HepG2 (cell line): ENCODE measurements around the gene PHOSPHO2. TPM values are rescaled to one million over a fixed set of nuclear protein-coding genes. Genes with fewer than 3 reads are reported as not detected.
A peak's percentile ranks its signal among the peaks of the same experiment; 100 is the strongest.

Source experiments
- DNMT1 ChIP-seq: sonication (generic); formaldehyde crosslinking; IDR thresholded peaks from 2 replicates; pipeline ENCODE4 v1.5.1; 2020; ENCODE audit warnings: mild to moderate bottlenecking, missing genetic modification reagents
- EP300 ChIP-seq, 3 experiments: sonication (generic) in 1 of 3; formaldehyde crosslinking in 1 of 3; IDR thresholded peaks; 2 replicates each; pipeline versions ENCODE4 v1.5.1 to v1.6.1; 2011 to 2020; ENCODE audit warnings: low read depth in 2 of 3, low read length in 2 of 3, borderline replicate concordance in 1 of 3, improper control_type of control experiment in 1 of 3, mild to moderate bottlenecking in 1 of 3, missing genetic modification reagents in 1 of 3, moderate library complexity in 1 of 3
- FOXM1 ChIP-seq: sonication (generic); formaldehyde crosslinking; IDR thresholded peaks from 2 replicates; pipeline ENCODE4 v1.5.0; 2020; ENCODE audit warnings: missing genetic modification reagents
- GATA4 ChIP-seq: sonication (generic); IDR thresholded peaks from 2 replicates; pipeline ENCODE4 v1.6.1; 2016; ENCODE audit warnings: antibody characterized with exemption, low read depth, borderline replicate concordance
- GATAD2A ChIP-seq: IDR thresholded peaks from 2 replicates; pipeline ENCODE4 v1.6.1; 2016
- HOXA5 ChIP-seq: sonication (generic); formaldehyde crosslinking; IDR thresholded peaks from 2 replicates; pipeline ENCODE4 v1.4.0; 2020; ENCODE audit warnings: missing genetic modification reagents
- KLF12 ChIP-seq: sonication (generic); formaldehyde crosslinking; IDR thresholded peaks from 2 replicates; pipeline ENCODE4 v1.4.0; 2020; ENCODE audit warnings: missing genetic modification reagents, borderline replicate concordance
- MIER3 ChIP-seq: IDR thresholded peaks from 2 replicates; pipeline ENCODE4 v1.6.1; 2016; ENCODE audit warnings: missing compliant biosample characterization, borderline replicate concordance
- MYC ChIP-seq: sonication (generic); formaldehyde crosslinking; IDR thresholded peaks from 2 replicates; pipeline ENCODE4 v1.9.0; 2021; ENCODE audit warnings: missing genetic modification reagents, borderline replicate concordance
- NFYB ChIP-seq: sonication (generic); formaldehyde crosslinking; IDR thresholded peaks from 2 replicates; pipeline ENCODE4 v1.4.0; 2020; ENCODE audit warnings: missing genetic modification reagents
- RAD21 ChIP-seq: fragments of 450-650 bp; formaldehyde crosslinking; IDR thresholded peaks from 2 replicates; pipeline ENCODE4 v1.5.0; 2020; ENCODE audit warnings: mild to moderate bottlenecking
- RXRA ChIP-seq: sonication (generic); formaldehyde crosslinking; IDR thresholded peaks from 2 replicates; pipeline ENCODE4 v1.5.1; 2020; ENCODE audit warnings: missing genetic modification reagents
- SNAPC2 ChIP-seq: sonication (generic); formaldehyde crosslinking; IDR thresholded peaks from 2 replicates; pipeline ENCODE4 v1.8.1; 2022; ENCODE audit warnings: mild to moderate bottlenecking, missing genetic modification reagents
- TP53 ChIP-seq: sonication (generic); formaldehyde crosslinking; conservative IDR thresholded peaks from 2 replicates; pipeline ENCODE4 v1.4.0; 2020; ENCODE audit warnings: missing genetic modification reagents
- WIZ ChIP-seq: sonication (generic); formaldehyde crosslinking; IDR thresholded peaks from 2 replicates; pipeline ENCODE4 v1.5.1; 2020; ENCODE audit warnings: mild to moderate bottlenecking, missing genetic modification reagents
- XBP1 ChIP-seq: sonication (generic); formaldehyde crosslinking; IDR thresholded peaks from 2 replicates; pipeline ENCODE4 v1.5.0; 2020; ENCODE audit warnings: missing genetic modification reagents
- ZKSCAN1 ChIP-seq: fragments of 150-350 bp; IDR thresholded peaks from 2 replicates; pipeline ENCODE4 v1.6.1; 2014; ENCODE audit warnings: low read length
- ZNF451 ChIP-seq: sonication (generic); formaldehyde crosslinking; IDR thresholded peaks from 2 replicates; pipeline ENCODE4 v1.5.0; 2020; ENCODE audit warnings: mild to moderate bottlenecking, missing genetic modification reagents
- ZNF709 ChIP-seq: sonication (generic); formaldehyde crosslinking; IDR thresholded peaks from 2 replicates; pipeline ENCODE4 v1.5.0; 2020; ENCODE audit warnings: mild to moderate bottlenecking, missing genetic modification reagents
- ZNF761 ChIP-seq: sonication (generic); formaldehyde crosslinking; conservative IDR thresholded peaks from 2 replicates; pipeline ENCODE4 v1.4.0; 2020; ENCODE audit warnings: mild to moderate bottlenecking, missing genetic modification reagents
- ZNF792 ChIP-seq: IDR thresholded peaks from 2 replicates; pipeline ENCODE4 v1.6.1; 2016
- ZNF850 ChIP-seq: sonication (generic); formaldehyde crosslinking; conservative IDR thresholded peaks from 2 replicates; pipeline ENCODE4 v1.9.0; 2021; ENCODE audit warnings: mild to moderate bottlenecking, missing genetic modification reagents
- polyA plus RNA-seq, 8 experiments: library from polyadenylated mRNA; depleted of rRNA in 3 of 8; stranded (reverse) in 7 of 8; unstranded in 1 of 8; fragments of >200 nt; fragmentation: Illumina TruSeq in 4 of 8; extraction: Trizol in 4 of 8; gene quantifications; 2 replicates each; pipeline versions ENCODE4 v1.2.1 to v1.2.3, GENCODE V29; 2011 to 2016; ENCODE audit warnings: low read depth in 4 of 8, missing spikeins in 1 of 8, mixed read lengths in 1 of 8; ENCODE audit not compliant: insufficient read depth in 1 of 8
- total RNA-seq, 5 experiments: library from RNA; depleted of rRNA; stranded (reverse); fragments of >200 nt; fragmentation: Illumina TruSeq; extraction: Trizol; gene quantifications; 2 replicates each; pipeline ENCODE4 v1.2.3, GENCODE V29; 2016; ENCODE audit warnings: low read depth in 1 of 5
- TF ChIP-seq, protein P1 (sequence below): IDR thresholded peaks from 2 replicates; pipeline ENCODE4 v1.6.1; 2016; ENCODE audit warnings: low read depth
- TF ChIP-seq, protein P2 (sequence below): sonication (generic); formaldehyde crosslinking; IDR thresholded peaks from 2 replicates; pipeline ENCODE4 v1.5.0; 2020; ENCODE audit warnings: missing genetic modification reagents
- TF ChIP-seq, protein P3 (sequence below): sonication (generic); formaldehyde crosslinking; IDR thresholded peaks from 2 replicates; pipeline ENCODE4 v1.5.0; 2020; ENCODE audit warnings: missing genetic modification reagents, mild to moderate bottlenecking, borderline replicate concordance
- TF ChIP-seq, protein P4 (sequence below): sonication (generic); formaldehyde crosslinking; IDR thresholded peaks from 2 replicates; pipeline ENCODE4 v1.4.0; 2020; ENCODE audit warnings: mild to moderate bottlenecking, missing genetic modification reagents

Gene PHOSPHO2
- total and polyA plus RNA-seq, 2 of the 13 experiments (the other 11 are each of a cell fraction or from before 2014, with no cell fraction given) = 6.1 to 11.4 TPM

DNA sequence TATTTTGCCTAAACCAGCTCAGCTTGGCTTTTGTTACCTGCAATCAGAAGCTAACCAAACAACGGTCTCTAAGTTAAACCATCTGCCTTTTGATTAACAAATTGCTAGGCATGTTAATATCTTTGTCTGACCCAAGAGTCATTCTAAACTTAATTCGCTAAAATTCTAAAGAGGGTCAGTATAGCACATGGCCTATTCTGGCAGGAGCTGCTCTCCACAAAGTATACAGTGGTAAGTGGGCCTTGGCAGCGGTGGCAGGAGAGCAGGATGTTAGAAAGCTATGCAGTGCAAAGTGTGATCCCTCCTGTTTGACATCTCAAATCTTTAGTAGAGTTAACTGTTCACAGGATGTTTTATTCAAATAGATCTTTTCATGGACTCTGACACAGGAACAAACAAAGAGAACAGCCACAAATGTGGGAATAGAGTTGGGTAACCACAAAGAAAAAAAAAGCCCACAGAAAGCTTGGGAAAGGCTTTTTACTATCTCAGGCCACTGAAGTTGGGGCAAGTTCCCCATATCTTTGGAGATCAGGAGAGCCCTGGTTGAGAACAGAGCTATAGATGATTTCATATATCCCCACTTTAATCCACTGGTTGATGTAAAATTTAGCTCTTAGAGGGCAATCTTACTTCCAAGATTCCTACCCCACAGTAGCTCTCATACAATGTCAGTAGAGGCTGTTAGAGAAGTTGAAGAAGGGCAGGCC is 10.7 kb upstream of the PHOSPHO2 start (continued):
- TF ChIP-seq MIER3 (CRISPR knock-in tag) = peak; percentile 71; the same call in 1 of the 2 replicates
- no peak for TF ChIP-seq XBP1 (CRISPR knock-in tag)
- no peak for TF ChIP-seq TP53 (CRISPR knock-in tag)
- TF ChIP-seq DNMT1 (CRISPR knock-in tag) = no peak
- TF ChIP-seq MYC (CRISPR knock-in tag) = peak; percentile 75
- TF ChIP-seq KLF12 (CRISPR knock-in tag) = no peak
- TF ChIP-seq RAD21 = peak; percentile 16; the same call in 1 of the 2 replicates
- no peak for TF ChIP-seq ZNF709 (CRISPR knock-in tag)
- peak; percentile 21; the same call in 1 of the 2 replicates for TF ChIP-seq ZNF761
- TF ChIP-seq NFYB (CRISPR knock-in tag) = no peak
- peak; percentile 93 for TF ChIP-seq GATAD2A
- TF ChIP-seq ZNF451 (CRISPR knock-in tag) = 0 out of 2 replicates have a peak, but pooled peaks have one; percentile 31
- TF ChIP-seq, protein P1, sequence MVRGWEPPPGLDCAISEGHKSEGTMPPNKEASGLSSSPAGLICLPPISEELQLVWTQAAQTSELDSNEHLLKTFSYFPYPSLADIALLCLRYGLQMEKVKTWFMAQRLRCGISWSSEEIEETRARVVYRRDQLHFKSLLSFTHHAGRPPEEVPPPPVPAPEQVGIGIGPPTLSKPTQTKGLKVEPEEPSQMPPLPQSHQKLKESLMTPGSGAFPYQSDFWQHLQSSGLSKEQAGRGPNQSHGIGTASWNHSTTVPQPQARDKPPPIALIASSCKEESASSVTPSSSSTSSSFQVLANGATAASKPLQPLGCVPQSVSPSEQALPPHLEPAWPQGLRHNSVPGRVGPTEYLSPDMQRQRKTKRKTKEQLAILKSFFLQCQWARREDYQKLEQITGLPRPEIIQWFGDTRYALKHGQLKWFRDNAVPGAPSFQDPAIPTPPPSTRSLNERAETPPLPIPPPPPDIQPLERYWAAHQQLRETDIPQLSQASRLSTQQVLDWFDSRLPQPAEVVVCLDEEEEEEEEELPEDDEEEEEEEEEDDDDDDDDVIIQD = peak; percentile 95
- 0 out of 2 replicates have a peak, but pooled peaks have one; percentile 36 for TF ChIP-seq FOXM1
- no peak for TF ChIP-seq ZKSCAN1
- TF ChIP-seq, protein P2, sequence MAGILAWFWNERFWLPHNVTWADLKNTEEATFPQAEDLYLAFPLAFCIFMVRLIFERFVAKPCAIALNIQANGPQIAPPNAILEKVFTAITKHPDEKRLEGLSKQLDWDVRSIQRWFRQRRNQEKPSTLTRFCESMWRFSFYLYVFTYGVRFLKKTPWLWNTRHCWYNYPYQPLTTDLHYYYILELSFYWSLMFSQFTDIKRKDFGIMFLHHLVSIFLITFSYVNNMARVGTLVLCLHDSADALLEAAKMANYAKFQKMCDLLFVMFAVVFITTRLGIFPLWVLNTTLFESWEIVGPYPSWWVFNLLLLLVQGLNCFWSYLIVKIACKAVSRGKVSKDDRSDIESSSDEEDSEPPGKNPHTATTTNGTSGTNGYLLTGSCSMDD (CRISPR knock-in tag) = no peak
- TF ChIP-seq, protein P3, sequence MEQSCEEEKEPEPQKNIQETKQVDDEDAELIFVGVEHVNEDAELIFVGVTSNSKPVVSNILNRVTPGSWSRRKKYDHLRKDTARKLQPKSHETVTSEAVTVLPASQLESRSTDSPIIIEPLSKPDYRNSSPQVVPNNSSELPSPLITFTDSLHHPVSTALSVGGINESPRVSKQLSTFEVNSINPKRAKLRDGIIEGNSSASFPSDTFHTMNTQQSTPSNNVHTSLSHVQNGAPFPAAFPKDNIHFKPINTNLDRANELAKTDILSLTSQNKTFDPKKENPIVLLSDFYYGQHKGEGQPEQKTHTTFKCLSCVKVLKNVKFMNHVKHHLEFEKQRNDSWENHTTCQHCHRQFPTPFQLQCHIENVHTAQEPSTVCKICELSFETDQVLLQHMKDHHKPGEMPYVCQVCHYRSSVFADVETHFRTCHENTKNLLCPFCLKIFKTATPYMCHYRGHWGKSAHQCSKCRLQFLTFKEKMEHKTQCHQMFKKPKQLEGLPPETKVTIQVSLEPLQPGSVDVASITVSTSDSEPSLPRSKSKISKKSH = no peak
- TF ChIP-seq ZNF850 = no peak
- peak; percentile 44; the same call in 1 of the 2 replicates for TF ChIP-seq SNAPC2 (CRISPR knock-in tag)
- TF ChIP-seq EP300 (IDR thresholded peaks at IDR 0.05; ENCODE audit: low read depth in 2 of 2, low read length in 2 of 2) = peak; percentile 53 to 94; a peak in 2 of 4 replicates
- peak; percentile 55; the same call in 1 of the 2 replicates for TF ChIP-seq EP300 (CRISPR knock-in tag; IDR thresholded peaks at IDR 0.05; ENCODE audit: borderline replicate concordance)
- TF ChIP-seq, protein P4, sequence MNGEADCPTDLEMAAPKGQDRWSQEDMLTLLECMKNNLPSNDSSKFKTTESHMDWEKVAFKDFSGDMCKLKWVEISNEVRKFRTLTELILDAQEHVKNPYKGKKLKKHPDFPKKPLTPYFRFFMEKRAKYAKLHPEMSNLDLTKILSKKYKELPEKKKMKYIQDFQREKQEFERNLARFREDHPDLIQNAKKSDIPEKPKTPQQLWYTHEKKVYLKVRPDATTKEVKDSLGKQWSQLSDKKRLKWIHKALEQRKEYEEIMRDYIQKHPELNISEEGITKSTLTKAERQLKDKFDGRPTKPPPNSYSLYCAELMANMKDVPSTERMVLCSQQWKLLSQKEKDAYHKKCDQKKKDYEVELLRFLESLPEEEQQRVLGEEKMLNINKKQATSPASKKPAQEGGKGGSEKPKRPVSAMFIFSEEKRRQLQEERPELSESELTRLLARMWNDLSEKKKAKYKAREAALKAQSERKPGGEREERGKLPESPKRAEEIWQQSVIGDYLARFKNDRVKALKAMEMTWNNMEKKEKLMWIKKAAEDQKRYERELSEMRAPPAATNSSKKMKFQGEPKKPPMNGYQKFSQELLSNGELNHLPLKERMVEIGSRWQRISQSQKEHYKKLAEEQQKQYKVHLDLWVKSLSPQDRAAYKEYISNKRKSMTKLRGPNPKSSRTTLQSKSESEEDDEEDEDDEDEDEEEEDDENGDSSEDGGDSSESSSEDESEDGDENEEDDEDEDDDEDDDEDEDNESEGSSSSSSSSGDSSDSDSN (CRISPR knock-in tag) = no peak
- peak; percentile 86 for TF ChIP-seq HOXA5 (CRISPR knock-in tag)
- 0 out of 2 replicates have a peak, but pooled peaks have one; percentile 77 for TF ChIP-seq WIZ (CRISPR knock-in tag)
- peak; percentile 93 for TF ChIP-seq ZNF792
- no peak for TF ChIP-seq RXRA (CRISPR knock-in tag)
- TF ChIP-seq GATA4 = no peak
